Activated CD8-positive, alpha-beta memory T cell treated with anti-CD3 and anti-CD28 coated beads for 4 hours (primary cell): ENCODE results near the gene MT1B.

ENCODE experiments used
- DNase-seq, 2 donors: peaks; one replicate each; pipeline ENCODE4 v3.0.0-alpha.2; 2020; ENCODE audit warnings: low read depth in 2 of 2

MT1B gene

DNA sequence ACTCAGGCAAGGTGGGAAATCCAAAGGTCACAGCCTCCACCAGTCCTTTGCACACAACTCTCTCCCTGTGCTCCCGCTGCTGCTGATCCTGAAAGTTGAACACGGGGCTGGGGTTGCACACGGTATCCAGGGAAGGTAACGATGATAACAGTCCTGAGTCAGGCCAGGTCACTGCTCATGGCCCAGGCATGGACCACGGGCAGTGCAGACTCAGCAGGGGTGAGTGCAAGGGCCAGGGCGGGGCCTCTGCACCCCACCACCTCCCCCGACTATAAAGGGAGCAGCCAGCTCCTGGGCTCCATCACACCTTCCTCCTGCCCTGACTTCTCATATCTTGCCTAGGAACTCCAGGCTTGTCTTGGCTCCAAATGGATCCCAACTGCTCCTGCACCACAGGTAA is at the start of gene MT1B:
MT1B (plus strand) TSS at position 301 of the 400 bp plus-strand sequence; CDS start at position 369, 68 bp downstream.
- DNase-seq, result no peak

- no peak for DNase-seq
Observed at GRCh38 chr16:56603589-56603988, 48.1 kb upstream of the MT1B start.

DNA sequence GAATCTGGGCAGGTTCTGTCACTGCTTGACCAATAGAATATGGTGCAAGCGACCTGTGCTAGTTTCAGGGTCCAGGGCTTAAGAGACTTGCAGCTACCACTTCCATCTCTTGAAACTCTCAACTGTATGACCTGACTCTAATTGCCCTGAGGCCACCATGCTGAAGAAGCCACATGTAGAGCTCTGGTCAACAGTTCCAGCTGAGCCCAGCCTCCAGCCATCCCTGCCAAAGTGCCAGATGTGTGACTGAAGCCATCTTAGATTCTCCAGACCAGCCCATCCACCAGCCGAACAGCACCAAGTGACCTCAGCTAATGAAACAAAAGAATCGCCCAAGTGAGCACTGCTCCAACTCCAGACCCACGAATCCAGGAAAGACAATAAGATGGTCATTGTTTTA is 46.7 kb upstream of the MT1B start:
- no peak for DNase-seq

- no peak for DNase-seq
Observed at GRCh38 chr16:56605475-56605874, 46.2 kb upstream of the MT1B start.

GRCh38 chr16:56606071-56606475 is 45.6 kb upstream of the MT1B start:
- DNase-seq, result no peak

DNA sequence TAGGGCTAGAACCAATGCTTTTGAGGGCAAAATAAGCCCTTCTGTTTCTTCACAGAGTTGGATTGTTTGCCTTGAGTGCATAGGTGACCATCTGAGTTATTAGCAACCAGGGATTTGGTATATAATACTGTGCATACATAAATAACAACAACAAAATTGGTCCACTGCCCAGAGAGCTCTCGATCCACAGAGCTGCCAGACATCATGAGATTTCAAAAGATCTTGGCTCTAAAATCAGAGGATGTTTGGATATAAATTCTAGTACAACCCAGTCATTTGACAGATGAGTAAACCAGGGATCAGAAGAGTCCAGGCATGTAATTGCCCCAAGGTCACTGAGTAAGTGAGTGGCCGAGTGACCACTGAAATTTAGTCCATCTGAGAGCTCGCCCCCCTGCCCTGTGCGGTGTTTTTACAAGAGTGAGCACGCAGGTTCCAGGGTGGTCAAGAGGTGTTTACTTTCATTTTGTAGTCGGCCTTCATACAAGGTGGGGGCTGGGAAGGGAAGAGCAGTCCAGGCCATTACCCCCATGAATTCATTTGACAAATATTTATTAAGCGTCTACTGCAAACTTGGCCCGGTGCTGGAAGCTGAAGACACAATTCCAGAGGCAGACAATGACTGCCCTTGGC is 45.1 kb upstream of the MT1B start:
- no peak for DNase-seq

- DNase-seq, result no peak
Observed at GRCh38 chr16:56607109-56607618, 44.5 kb upstream of the MT1B start.

- no peak for DNase-seq
Observed at GRCh38 chr16:56607675-56608042, 44.0 kb upstream of the MT1B start.

DNA sequence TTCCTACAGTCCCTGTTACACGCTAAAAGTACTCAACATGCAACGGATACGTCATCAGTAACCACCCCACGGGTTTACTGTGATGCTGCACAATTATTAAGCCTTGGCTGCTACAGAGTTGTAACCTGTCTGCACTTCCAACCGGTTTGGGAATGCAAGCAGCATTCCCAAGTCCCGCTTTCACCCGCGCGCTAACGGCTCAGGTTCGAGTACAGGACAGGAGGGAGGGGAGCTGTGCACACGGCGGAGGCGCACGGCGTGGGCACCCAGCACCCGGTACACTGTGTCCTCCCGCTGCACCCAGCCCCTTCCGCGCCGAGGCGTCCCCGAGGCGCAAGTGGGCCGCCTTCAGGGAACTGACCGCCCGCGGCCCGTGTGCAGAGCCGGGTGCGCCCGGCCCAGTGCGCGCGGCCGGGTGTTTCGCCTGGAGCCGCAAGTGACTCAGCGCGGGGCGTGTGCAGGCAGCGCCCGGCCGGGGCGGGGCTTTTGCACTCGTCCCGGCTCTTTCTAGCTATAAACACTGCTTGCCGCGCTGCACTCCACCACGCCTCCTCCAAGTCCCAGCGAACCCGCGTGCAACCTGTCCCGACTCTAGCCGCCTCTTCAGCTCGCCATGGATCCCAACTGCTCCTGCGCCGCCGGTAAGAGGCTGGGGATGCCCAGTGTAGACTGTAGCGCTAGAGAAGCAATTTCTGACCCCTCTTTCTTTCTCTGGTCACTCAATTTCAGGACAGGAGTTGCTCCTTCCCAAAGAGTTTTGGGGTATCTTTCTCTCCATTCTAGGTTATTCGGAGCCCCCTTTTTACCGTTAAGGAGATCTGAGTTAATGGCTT is 43.4 kb upstream of the MT1B start, which contains the start of gene MT2A:
MT2A (plus strand) TSS at position 542 of the 833 bp plus-strand sequence; CDS start at position 614, 72 bp downstream.
- DNase-seq, result peak; percentile 73 to 77

DNA sequence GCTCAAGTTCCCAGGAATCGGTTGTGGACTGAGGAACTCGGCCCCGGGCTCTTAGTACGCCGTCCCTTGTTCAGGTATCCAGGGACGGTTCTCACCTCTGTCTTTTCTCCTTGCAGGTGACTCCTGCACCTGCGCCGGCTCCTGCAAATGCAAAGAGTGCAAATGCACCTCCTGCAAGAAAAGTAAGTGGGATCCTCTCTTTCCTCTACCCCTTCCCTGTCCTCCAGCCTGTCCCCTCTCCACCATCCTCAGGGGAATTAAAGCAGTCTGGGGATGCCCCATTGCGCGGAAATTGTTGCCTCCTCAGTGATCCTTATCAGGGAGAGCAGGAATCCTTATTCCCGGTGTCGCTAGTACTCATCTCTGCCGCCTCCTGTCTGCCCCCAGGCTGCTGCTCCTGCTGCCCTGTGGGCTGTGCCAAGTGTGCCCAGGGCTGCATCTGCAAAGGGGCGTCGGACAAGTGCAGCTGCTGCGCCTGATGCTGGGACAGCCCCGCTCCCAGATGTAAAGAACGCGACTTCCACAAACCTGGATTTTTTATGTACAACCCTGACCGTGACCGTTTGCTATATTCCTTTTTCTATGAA is 42.7 kb upstream of the MT1B start:
- DNase-seq, result no peak

GRCh38 chr16:56609463-56609921 is 42.2 kb upstream of the MT1B start:
- peak; percentile 47 to 48 for DNase-seq

DNA sequence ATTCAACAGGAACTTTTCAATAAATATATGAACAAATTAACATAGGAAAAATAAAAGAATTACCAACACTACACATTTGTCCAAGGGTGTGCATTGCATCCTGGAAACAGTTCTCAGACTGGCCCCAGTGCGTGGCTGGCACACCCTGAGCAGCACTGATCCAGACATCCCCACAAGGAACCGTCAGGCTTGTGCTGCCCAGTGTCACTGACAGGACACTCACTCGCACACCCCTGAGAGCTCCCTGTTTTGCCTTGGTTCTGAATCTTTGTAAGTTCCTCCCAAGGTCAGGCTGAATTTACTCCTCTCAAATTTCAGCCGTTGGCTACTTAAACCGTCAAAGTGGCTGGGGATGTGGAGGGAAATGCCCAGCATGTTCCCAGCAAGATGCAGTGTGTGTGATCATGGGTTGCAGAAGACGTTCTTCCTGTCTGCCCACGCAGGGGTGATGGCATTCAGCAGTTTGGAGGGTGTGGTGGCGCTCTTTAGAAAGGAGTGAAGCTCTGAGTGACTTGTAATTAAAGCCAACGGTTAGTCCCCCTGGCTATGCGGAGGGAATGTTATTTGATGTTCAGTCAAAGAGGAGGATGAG is 41.6 kb upstream of the MT1B start:
- DNase-seq, result peak; percentile 42 to 76

DNA sequence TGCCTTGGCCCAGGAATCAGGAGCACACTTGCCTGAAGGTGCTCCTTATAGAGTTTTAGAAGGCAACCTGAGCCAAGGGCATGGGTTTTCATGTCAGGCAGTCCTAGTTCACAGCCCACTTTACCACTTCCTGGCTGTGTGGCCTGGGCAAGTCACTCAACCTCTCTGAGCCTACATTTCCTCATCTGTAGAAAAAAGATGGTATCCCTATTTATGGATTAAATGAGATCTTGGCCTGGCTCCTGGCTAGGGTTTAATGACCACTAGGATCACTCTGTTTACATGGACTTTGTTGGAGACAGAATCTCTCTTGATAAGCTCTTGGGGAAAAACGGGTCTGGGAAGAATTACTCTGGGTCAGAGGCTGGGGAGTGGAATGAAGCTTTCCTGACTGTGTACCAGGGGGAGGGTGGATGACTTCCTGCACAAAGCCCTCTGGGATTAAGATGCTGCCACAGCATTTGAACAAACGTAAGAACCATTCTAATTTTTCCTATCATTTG is 41.0 kb upstream of the MT1B start:
- no peak for DNase-seq

DNA sequence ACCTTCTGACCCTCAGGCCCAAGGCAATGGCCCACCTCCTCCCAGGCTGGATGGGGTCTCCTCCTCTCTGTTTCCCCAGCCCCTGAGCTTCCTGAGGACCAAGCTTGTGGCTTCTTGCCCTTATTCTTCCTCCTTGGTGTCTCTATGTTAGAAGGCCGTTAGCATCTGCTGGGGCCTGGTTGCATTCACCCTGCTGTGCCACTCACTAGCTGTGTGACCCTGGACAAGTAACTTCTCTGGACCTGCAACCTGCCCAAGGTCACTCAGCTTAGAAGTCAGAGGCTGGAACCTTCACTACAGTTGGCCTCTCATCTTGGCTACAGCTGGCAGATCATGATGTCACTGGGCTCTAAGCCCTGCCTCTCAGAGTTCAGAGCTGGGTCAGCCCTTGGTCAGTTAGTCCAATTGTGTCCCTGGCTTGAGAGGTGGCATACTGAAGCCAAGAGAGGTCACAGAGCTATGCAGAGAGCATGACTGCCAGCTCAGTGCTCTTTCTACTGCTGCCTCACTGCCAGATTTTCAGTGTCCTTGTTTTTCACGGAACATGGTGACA is 40.3 kb upstream of the MT1B start:
- DNase-seq, result no peak

DNA sequence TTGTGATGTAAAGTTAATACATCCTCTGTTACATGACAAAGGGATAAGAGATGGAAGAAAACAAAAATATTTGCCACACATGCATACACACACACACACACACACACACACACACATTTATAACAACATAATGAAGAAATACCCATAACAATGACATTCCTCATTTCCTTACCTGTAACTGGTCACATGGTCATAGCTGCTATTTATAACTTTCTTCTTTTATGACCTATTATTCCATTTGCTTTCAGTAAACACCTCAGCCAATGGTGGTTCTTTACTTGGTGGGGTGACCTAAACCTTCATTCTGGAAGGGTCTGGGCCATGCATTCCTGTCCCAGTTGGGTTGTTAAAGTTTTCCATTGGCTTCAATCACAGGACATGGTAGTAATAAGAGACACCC is 38.0 kb upstream of the MT1B start:
- DNase-seq, result no peak

- DNase-seq, result no peak
Observed at GRCh38 chr16:56614549-56614991, 37.1 kb upstream of the MT1B start.

DNA sequence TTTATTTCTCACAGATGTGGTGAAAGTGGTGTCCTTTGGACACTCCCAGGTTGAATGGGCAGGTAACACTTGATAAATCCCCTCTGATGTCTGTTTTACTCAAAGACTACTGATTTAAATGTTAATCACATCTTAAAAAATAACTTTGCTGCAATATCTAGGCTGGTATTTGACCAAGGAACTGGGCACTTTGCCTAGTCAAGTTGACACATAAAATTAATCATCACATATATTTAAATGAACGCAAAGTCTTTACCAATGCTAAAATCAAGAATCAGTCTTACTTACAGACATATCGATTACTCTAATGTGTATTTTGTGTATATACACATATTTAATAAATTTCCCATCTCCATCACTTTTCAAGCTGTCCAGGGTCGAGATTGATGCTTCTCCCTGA is 36.3 kb upstream of the MT1B start:
- no peak for DNase-seq

DNA sequence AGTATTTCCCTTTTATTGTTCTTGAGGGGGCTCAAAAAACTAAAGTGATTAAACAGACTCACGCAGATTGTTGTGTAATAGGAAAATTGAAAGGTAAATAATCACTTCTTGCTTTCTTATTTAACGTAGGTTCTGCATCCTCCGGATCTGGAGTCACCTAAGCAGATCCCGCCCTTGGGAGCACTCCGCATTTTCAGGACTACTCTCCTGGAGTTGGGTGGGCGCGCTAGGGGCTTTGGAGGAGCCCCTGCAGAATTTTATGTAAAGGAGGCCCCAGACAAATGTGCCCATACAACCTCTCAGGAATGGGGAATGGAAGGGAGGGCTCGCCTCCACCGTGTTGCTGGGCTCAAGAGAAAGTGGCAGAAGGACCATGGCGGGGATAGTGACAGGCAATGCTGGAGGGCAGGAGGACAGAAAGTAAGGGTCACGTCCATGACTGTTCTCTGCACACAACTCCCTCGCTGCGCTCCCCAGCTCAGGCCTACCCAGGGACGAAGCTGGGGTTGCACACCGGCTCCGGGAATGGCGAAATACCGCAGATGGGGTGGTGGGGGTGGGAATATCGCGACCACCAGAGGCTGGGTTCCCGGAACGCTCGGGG is 35.0 kb upstream of the MT1B start:
- no peak for DNase-seq

DNA sequence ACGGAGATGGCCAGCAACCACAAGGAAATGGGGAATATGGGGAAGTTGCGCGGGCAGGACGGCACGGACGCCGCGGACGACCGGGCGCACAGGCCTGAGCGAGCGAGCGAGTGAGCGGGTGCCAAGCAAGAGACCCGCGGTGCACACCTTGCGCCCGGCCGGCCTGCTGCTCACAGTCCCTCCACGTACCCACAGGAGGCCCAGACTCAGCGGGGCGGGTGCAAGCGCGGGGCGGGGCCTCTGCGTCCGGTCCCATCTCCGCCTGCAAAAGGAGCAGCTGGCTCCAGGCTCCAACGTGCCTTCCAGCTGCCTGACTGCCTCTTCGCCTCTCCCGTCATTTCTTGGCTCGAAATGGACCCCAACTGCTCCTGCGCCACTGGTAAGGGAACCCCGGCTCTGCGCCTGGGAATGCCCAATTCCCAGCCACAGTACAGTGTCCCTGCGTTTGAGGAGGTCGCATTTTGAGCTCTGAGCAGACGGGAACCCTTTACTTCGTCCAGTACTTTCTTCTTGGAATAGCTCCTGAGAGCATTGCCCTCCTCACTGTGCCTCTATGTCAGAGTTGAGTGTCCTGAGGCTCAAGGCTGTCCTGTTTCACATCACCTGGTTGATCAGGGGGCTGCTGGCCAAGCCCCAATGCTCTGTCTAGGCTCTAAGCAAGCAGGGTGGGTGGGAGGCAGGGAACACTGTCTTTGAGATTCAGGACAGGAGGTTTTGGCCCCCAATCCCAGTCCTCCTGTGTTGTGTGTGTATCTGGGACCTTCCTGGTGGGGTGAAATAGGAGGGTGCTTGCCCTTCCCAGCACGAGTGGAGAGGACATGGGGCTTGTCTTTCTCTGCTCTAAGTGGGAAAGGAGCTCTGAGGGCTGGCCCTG is 34.2 kb upstream of the MT1B start:
- no peak for DNase-seq

GRCh38 chr16:56618138-56618537 is 33.5 kb upstream of the MT1B start:
- no peak for DNase-seq
